WI38 (cell line): ENCODE results near the gene AATK.
"Not testable (repeated sequence)": the region's sequence is repeated elsewhere in the genome, so short reads cannot be mapped to it uniquely, and the experiment has no call there.

Experiments
- H3K4me3 ChIP-seq: 2 replicates; pipeline ENCODE4 v1.5.1; 2011; ENCODE audit warnings: low read depth, mild to moderate bottlenecking, control low read depth, low read length
- CTCF ChIP-seq: IDR thresholded peaks from 2 replicates; pipeline ENCODE4 v1.5.1; 2012; ENCODE audit warnings: low read depth, mild to moderate bottlenecking, control low read depth, low read length

The AATK gene

GRCh38 chr17:81085420-81085911 lies 80.6 kb downstream of the AATK start:
- H3K4me3 ChIP-seq: no peak overlapping the region
- no peak for TF ChIP-seq CTCF

GRCh38 chr17:81084680-81085419 lies 81.2 kb downstream of the AATK start:
- no peak overlapping the region for H3K4me3 ChIP-seq
- TF ChIP-seq CTCF: no peak

- no peak overlapping the region for H3K4me3 ChIP-seq
- TF ChIP-seq CTCF: no peak
These were observed 82.8 kb downstream of the AATK start for GRCh38 chr17:81083125-81083765.

GRCh38 chr17:81082177-81083073 lies 83.6 kb downstream of the AATK start:
- H3K4me3 ChIP-seq: no peak overlapping the region
- no peak for TF ChIP-seq CTCF

GRCh38 chr17:81081222-81082176 lies 84.5 kb downstream of the AATK start:
- no peak overlapping the region for H3K4me3 ChIP-seq
- TF ChIP-seq CTCF: no peak

- H3K4me3 ChIP-seq: no peak overlapping the region
- TF ChIP-seq CTCF: no peak
These were observed 86.0 kb downstream of the AATK start for GRCh38 chr17:81080019-81080418.

- not testable (repeated sequence) for H3K4me3 ChIP-seq
These were observed 87.8 kb downstream of the AATK start for GRCh38 chr17:81078026-81078913.
